Measurements from ENCODE around the gene FOSL1.

GRCh38 chr11:65847746-65848145 lies 52.4 kb downstream of the FOSL1 start:
- TF ChIP-seq CTCF (IDR thresholded peaks at IDR 0.05), result no peak
- TF ChIP-seq POLR2A (IDR thresholded peaks at IDR 0.05; ENCODE audit: low read depth), result no peak
